22Rv1 (cell line): ENCODE data around the gene MGAT5.

Source experiments
- ZFX ChIP-seq: fragments of 450-650 bp; IDR thresholded peaks from 2 replicates; pipeline ENCODE4 v1.6.1; 2017; ENCODE audit warnings: antibody characterized with exemption, borderline replicate concordance
- TF ChIP-seq, protein P1 (sequence below): fragments of 450-650 bp; IDR thresholded peaks from 2 replicates; pipeline ENCODE4 v1.5.1; 2017; ENCODE audit warnings: mild to moderate bottlenecking

DNA sequence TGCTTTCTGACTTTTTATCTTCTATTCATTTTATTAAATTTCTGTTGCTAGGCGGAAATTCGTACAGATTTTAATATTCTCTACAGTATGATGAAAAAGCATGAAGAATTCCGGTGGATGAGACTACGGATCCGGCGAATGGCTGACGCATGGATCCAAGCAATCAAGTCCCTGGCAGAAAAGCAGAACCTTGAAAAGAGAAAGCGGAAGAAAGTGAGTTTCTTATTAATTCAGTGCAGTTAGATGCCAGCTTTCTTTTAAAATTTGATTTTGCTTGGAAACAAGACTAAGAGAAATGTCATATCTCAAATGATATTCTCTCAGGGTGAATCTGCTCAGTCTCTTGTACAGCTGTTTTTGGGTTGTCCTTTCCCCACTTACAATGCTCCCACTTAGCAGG, 84.3 kb downstream of the MGAT5 start:
- TF ChIP-seq, protein P1, sequence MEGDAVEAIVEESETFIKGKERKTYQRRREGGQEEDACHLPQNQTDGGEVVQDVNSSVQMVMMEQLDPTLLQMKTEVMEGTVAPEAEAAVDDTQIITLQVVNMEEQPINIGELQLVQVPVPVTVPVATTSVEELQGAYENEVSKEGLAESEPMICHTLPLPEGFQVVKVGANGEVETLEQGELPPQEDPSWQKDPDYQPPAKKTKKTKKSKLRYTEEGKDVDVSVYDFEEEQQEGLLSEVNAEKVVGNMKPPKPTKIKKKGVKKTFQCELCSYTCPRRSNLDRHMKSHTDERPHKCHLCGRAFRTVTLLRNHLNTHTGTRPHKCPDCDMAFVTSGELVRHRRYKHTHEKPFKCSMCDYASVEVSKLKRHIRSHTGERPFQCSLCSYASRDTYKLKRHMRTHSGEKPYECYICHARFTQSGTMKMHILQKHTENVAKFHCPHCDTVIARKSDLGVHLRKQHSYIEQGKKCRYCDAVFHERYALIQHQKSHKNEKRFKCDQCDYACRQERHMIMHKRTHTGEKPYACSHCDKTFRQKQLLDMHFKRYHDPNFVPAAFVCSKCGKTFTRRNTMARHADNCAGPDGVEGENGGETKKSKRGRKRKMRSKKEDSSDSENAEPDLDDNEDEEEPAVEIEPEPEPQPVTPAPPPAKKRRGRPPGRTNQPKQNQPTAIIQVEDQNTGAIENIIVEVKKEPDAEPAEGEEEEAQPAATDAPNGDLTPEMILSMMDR = no peak
- TF ChIP-seq ZFX = no peak
